Endothelial cell of umbilical vein (primary cell): Measurements from ENCODE around the gene KIF9. TPM values are rescaled to one million over a fixed set of nuclear protein-coding genes. Genes with fewer than 3 reads are reported as not detected.

Experiments used
- BruUV-seq: library from RNA; stranded (reverse); fragments of 400-500 nt; replicated peaks from 2 replicates; lab custom pipeline; 2021; lab: Mats Ljungman, UMichigan
- CTCF ChIA-PET: fragments of 300-600, 350-600 bp; sonication (Branson Sonifier 250); formaldehyde crosslinking; loops from one replicate; lab custom pipeline; 2021; ENCODE audit warnings: antibody characterized with exemption, inconsistent platforms; lab: Charles Lee
- POLR2A ChIA-PET: fragments of 300-600, 350-600 bp; sonication (Branson Sonifier 250); formaldehyde crosslinking; loops from one replicate; lab custom pipeline; 2021; ENCODE audit warnings: antibody characterized with exemption, inconsistent platforms; lab: Charles Lee
- DNase-seq: peaks from one replicate; pipeline ENCODE4 v3.0.0-alpha.2; 2011; ENCODE audit warnings: low read depth, low spot score
- FAIRE-seq: peaks from 2 replicates; lab custom pipeline; 2011; peaks lifted over from hg19 to GRCh38; lab: Jason Lieb, UNC
- H2AFZ ChIP-seq: 2 replicates; pipeline ENCODE4 v1.6.0; 2012; ENCODE audit warnings: low read depth, low read length, control low read depth, inconsistent platforms
- H3K27ac ChIP-seq: 2 replicates; pipeline ENCODE4 v1.5.1; 2011; ENCODE audit warnings: low read depth, mild to moderate bottlenecking, control low read depth, low read length, moderate library complexity; ENCODE audit not compliant: insufficient read depth
- H3K27me3 ChIP-seq, 2 experiments: 2 replicates each; pipeline versions ENCODE4 v1.6.0 to v1.6.1; 2011; ENCODE audit warnings: low read length in 2 of 2, mixed read lengths in 1 of 2; ENCODE audit not compliant: control insufficient read depth in 2 of 2, insufficient read depth in 2 of 2
- H3K36me3 ChIP-seq, 2 experiments: 2 replicates in 1 of 2; 3 replicates in 1 of 2; pipeline ENCODE4 v1.5.1; 2011; ENCODE audit warnings: low read length in 2 of 2, mild to moderate bottlenecking in 1 of 2, moderate library complexity in 1 of 2; ENCODE audit not compliant: control insufficient read depth in 2 of 2, insufficient read depth in 2 of 2; ENCODE audit errors: extremely low read depth in 1 of 2
- H3K4me1 ChIP-seq: 3 replicates; pipeline ENCODE4 v1.5.1; 2011; ENCODE audit warnings: mild to moderate bottlenecking, low read length; ENCODE audit not compliant: control insufficient read depth, insufficient read depth; ENCODE audit errors: extremely low read depth
- H3K4me2 ChIP-seq: 2 replicates; pipeline ENCODE4 v1.6.1; 2011; ENCODE audit warnings: low read length, control low read depth, mixed read lengths; ENCODE audit not compliant: insufficient read depth
- H3K4me3 ChIP-seq, 3 experiments: fragments of 200-600 bp in 1 of 3; sonication (generic), shearing (Covaris generic) in 1 of 3; replicated peaks in 1 of 3; 2 replicates each; pipeline ENCODE4 v1.5.1; 2011 to 2016; ENCODE audit warnings: control low read depth in 3 of 3, low read length in 3 of 3, mild to moderate bottlenecking in 2 of 3, inconsistent platforms in 1 of 3, low read depth in 1 of 3, moderate library complexity in 1 of 3; ENCODE audit not compliant: insufficient read depth in 1 of 3
- H3K79me2 ChIP-seq: 2 replicates; pipeline ENCODE4 v1.6.0; 2012; ENCODE audit warnings: low read length, inconsistent platforms; ENCODE audit not compliant: control insufficient read depth, insufficient read depth
- H3K9ac ChIP-seq: replicated peaks from 2 replicates; pipeline ENCODE3; 2011; ENCODE audit warnings: low read length, control low read depth; ENCODE audit not compliant: insufficient read depth; ENCODE audit errors: extremely low read depth
- H3K9me1 ChIP-seq: replicated peaks from 3 replicates; pipeline ENCODE4 v1.6.0; 2011; ENCODE audit warnings: mild to moderate bottlenecking, low read length; ENCODE audit not compliant: control insufficient read depth, insufficient read depth; ENCODE audit errors: extremely low read depth
- H3K9me3 ChIP-seq: replicated peaks from 2 replicates; pipeline ENCODE4 v1.5.1; 2012; ENCODE audit warnings: low read length, inconsistent platforms; ENCODE audit not compliant: control insufficient read depth, insufficient read depth
- H4K20me1 ChIP-seq: replicated peaks from 2 replicates; pipeline ENCODE3; 2011; ENCODE audit warnings: mild to moderate bottlenecking, low read length; ENCODE audit not compliant: control insufficient read depth, insufficient read depth; ENCODE audit errors: extremely low read depth
- CTCF ChIP-seq, 2 donors: IDR thresholded peaks; 1 replicate in 1 of 2; 2 replicates in 1 of 2; pipeline ENCODE4 v1.5.1; 2011; ENCODE audit warnings: low read length in 2 of 2, mild to moderate bottlenecking in 2 of 2, moderate library complexity in 2 of 2, control low read depth in 1 of 2, inconsistent platforms in 1 of 2, low read depth in 1 of 2; ENCODE audit not compliant: insufficient read depth in 1 of 2; ENCODE audit errors: extremely low read depth in 1 of 2
- EZH2 ChIP-seq: IDR thresholded peaks from 2 replicates; pipeline ENCODE4 v1.6.1; 2012; ENCODE audit warnings: borderline replicate concordance, low read depth, mild to moderate bottlenecking, moderate library complexity, low read length, inconsistent platforms; ENCODE audit not compliant: severe bottlenecking
- FOS ChIP-seq: IDR thresholded peaks from 2 replicates; pipeline ENCODE4 v1.6.1; 2011; ENCODE audit warnings: mild to moderate bottlenecking, low read length, moderate library complexity, borderline replicate concordance; ENCODE audit not compliant: insufficient read depth
- GATA2 ChIP-seq: IDR thresholded peaks from 2 replicates; pipeline ENCODE4 v1.7.0; 2011; ENCODE audit warnings: low read depth, mild to moderate bottlenecking, moderate library complexity, mixed read lengths, low read length; ENCODE audit not compliant: insufficient read length, insufficient read depth
- JUN ChIP-seq: IDR thresholded peaks from 2 replicates; pipeline ENCODE4 v1.6.1; 2011; ENCODE audit warnings: borderline replicate concordance, low read depth; ENCODE audit not compliant: insufficient read length, insufficient read depth
- MAX ChIP-seq: IDR thresholded peaks from 2 replicates; pipeline ENCODE4 v1.6.1; 2011; ENCODE audit not compliant: insufficient read depth, insufficient read length
- MYC ChIP-seq: IDR thresholded peaks from one replicate; pipeline ENCODE4 v1.6.1; 2011; ENCODE audit warnings: mild to moderate bottlenecking, low read depth, low read length
- POLR2A ChIP-seq: IDR thresholded peaks from 2 replicates; pipeline ENCODE4 v1.6.1; 2012; ENCODE audit warnings: low read depth, mild to moderate bottlenecking, control low read depth, low read length
- POLR2AphosphoS5 ChIP-seq: IDR thresholded peaks from 2 replicates; pipeline ENCODE4 v1.6.1; 2012; ENCODE audit warnings: low read depth, mild to moderate bottlenecking, control low read depth, low read length, moderate library complexity; ENCODE audit not compliant: insufficient read depth
- dilution Hi-C: fragments of 300-500 bp; cut with MboI; formaldehyde crosslinking; loops from one replicate; pipeline ENCODE4 v1.15.0; 2019; ENCODE audit warnings: low sequenced_read_pairs; ENCODE audit not compliant: extremely low pct_ligation_motif_present
- intact Hi-C: fragments of 100-400 bp; cut with micrococcal nuclease; formaldehyde crosslinking; loops from one replicate; pipeline ENCODE4 v1.10.0; 2022
- polyA plus RNA-seq, 4 experiments: library from polyadenylated mRNA; depleted of rRNA in 3 of 4; stranded (reverse) in 3 of 4; unstranded in 1 of 4; fragments of >200 nt; gene quantifications; 2 replicates each; pipeline versions ENCODE4 v1.2.1 to v1.2.3, GENCODE V29; 2011 to 2012; ENCODE audit warnings: missing spikeins in 1 of 4
- total RNA-seq: library from RNA; stranded (reverse); gene quantifications from 2 replicates; pipeline ENCODE4 v1.2.3, GENCODE V29; 2021

KIF9 gene
- total and polyA plus RNA-seq, 2 donors (not counting 3 experiments of a cell fraction or from before 2014, with no cell fraction given), result 20.5 to 22.4 TPM

GRCh38 chr3:47276558-47276957 lies 6.0 kb downstream of the KIF9 start:
- no peaks in the 10 kb centered on the region for H3K9me1 ChIP-seq
- H3K9ac ChIP-seq, result no peak overlapping the region
- H4K20me1 ChIP-seq, result no peaks in the 10 kb centered on the region
- no peak overlapping the region for H3K4me2 ChIP-seq
- H3K4me1 ChIP-seq, result no peaks in the 10 kb centered on the region
- peaks cover 13% of the 10 kb centered on the region for H3K79me2 ChIP-seq
- no peaks in the 10 kb centered on the region for H3K27me3 ChIP-seq
- no TSS peak for BruUV-seq
- POLR2A ChIA-PET, result no interaction called here
- CTCF ChIA-PET, result interaction anchor here (1.2 to 2.3 kb wide), 2 partner anchors 9 to 47 kb away, joined by 3 to 13 read pairs; no protein-coding TSS in a partner anchor
- TF ChIP-seq POLR2AphosphoS5 (no peak), MYC (no peak), CTCF (IDR thresholded peaks at IDR 0.05; ENCODE audit: extremely low read depth in 1 of 2, insufficient read depth in 1 of 2, low read depth in 1 of 2, low read length in 2 of 2) (no peak), EZH2 (no peak), MAX (no peak), FOS (no peak), JUN (no peak), POLR2A (no peak), GATA2 (no peak)
- no peak overlapping the region for H3K27ac ChIP-seq
- FAIRE-seq (no peak), DNase-seq (no peak)
- peaks cover 0 to 5% of the 10 kb centered on the region in 2 experiments for H3K36me3 ChIP-seq
- intact Hi-C loops (no loop called here), dilution Hi-C loops (no loop called here)
- no peak overlapping the region for H2AFZ ChIP-seq
- H3K4me3 ChIP-seq, result no peak overlapping the region
- H3K9me3 ChIP-seq, result no peaks in the 10 kb centered on the region
